DND-41 (cell line): ENCODE measurements around the gene GAS2L2.

Source experiments
- ATAC-seq: fragments of 200-7000 bp; cut with Tn5 transposase; 3 replicates; pipeline ENCODE4 v1.9.1; 2021; ENCODE audit warnings: low read depth; ENCODE audit not compliant: insufficient read depth
- DNase-seq: peaks from one replicate; pipeline ENCODE4 v3.0.0-alpha.2; 2020
- H2AFZ ChIP-seq: 2 replicates; pipeline ENCODE4 v1.6.0; 2012; ENCODE audit warnings: low read depth, low read length
- H3K27ac ChIP-seq: 2 replicates; pipeline ENCODE4 v1.5.1; 2012; ENCODE audit warnings: low read length, inconsistent platforms
- H3K27me3 ChIP-seq: fragments of 200-600 bp; sonication (generic); 2 replicates; pipeline ENCODE4 v1.6.0; 2012; ENCODE audit warnings: low read length, mild to moderate bottlenecking, inconsistent platforms; ENCODE audit not compliant: insufficient read depth, poor library complexity
- H3K36me3 ChIP-seq: 2 replicates; pipeline ENCODE4 v1.5.1; 2012; ENCODE audit warnings: low read length, inconsistent platforms; ENCODE audit not compliant: insufficient read depth
- H3K4me1 ChIP-seq: 2 replicates; pipeline ENCODE4 v1.5.1; 2012; ENCODE audit warnings: mild to moderate bottlenecking, low read length; ENCODE audit not compliant: insufficient read depth
- H3K4me2 ChIP-seq: 2 replicates; pipeline ENCODE4 v1.6.0; 2012; ENCODE audit warnings: mild to moderate bottlenecking, moderate library complexity, low read length, inconsistent platforms; ENCODE audit not compliant: insufficient read depth
- H3K4me3 ChIP-seq, 2 experiments: fragments of 200-600 bp in 1 of 2; shearing (Covaris generic) in 1 of 2; 2 replicates each; pipeline ENCODE4 v1.5.1; 2012 to 2016; ENCODE audit warnings: inconsistent platforms in 2 of 2, low read length in 2 of 2, mild to moderate bottlenecking in 2 of 2, low read depth in 1 of 2, moderate library complexity in 1 of 2
- H3K79me2 ChIP-seq: 2 replicates; pipeline ENCODE4 v1.6.0; 2012; ENCODE audit warnings: low read length, inconsistent platforms; ENCODE audit not compliant: insufficient read depth
- H3K9ac ChIP-seq: 2 replicates; pipeline ENCODE4 v1.6.0; 2012; ENCODE audit warnings: low read depth, mild to moderate bottlenecking, inconsistent platforms, low read length, moderate library complexity
- H3K9me3 ChIP-seq: 2 replicates; pipeline ENCODE4 v1.5.1; 2012; ENCODE audit warnings: low read length, moderate library complexity, mild to moderate bottlenecking, inconsistent platforms; ENCODE audit not compliant: insufficient read depth, severe bottlenecking
- H4K20me1 ChIP-seq: 2 replicates; pipeline ENCODE4 v1.6.0; 2012; ENCODE audit warnings: low read length; ENCODE audit not compliant: insufficient read depth
- EZH2 ChIP-seq: IDR thresholded peaks from 3 replicates; pipeline ENCODE4 v1.6.1; 2012; ENCODE audit warnings: borderline replicate concordance, low read depth, mild to moderate bottlenecking, moderate library complexity, low read length, inconsistent platforms; ENCODE audit not compliant: severe bottlenecking
- TF ChIP-seq, protein P1 (sequence below): IDR thresholded peaks from 2 replicates; pipeline ENCODE4 v1.5.1; 2012; ENCODE audit warnings: borderline replicate concordance, low read length, moderate library complexity, mild to moderate bottlenecking; ENCODE audit not compliant: poor library complexity, severe bottlenecking; ENCODE audit errors: extremely low read depth

GAS2L2 gene

DNA sequence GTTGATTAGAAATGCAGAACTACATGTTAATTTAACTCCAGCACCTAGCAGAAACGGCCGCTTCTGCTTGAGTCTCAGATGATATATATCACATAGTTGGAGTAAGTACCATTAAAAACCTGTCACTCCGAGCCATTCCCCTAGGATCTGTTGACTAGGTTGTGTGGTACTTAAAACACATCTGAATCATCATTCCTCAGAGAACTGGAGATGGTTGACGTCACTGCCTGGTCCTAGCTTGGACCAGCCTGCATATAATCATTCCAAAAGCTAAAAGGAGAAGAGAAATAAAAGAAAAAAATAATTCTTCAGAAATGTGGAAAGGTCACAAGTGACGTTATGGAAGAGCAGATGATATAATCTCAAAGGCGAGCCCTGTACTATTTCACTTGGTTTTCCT, 52.9 kb downstream of the GAS2L2 start:
- Histone ChIP-seq H3K4me2 (no peak overlapping the region), H3K9me3 (no peaks in the 10 kb centered on the region), H3K27me3 (no peaks in the 10 kb centered on the region), H3K27ac (no peak overlapping the region), H3K79me2 (no peaks in the 10 kb centered on the region), H2AFZ (no peak overlapping the region), H3K4me3 (no peak overlapping the region), H4K20me1 (no peaks in the 10 kb centered on the region; the same call in 1 of the 2 replicates), H3K36me3 (peaks cover 31% of the 10 kb centered on the region; the same call in 1 of the 2 replicates), H3K9ac (no peak overlapping the region), H3K4me1 (no peaks in the 10 kb centered on the region)
- ATAC-seq (no peak), DNase-seq (no peak)
- no peak for TF ChIP-seq EZH2
- TF ChIP-seq, protein P1, sequence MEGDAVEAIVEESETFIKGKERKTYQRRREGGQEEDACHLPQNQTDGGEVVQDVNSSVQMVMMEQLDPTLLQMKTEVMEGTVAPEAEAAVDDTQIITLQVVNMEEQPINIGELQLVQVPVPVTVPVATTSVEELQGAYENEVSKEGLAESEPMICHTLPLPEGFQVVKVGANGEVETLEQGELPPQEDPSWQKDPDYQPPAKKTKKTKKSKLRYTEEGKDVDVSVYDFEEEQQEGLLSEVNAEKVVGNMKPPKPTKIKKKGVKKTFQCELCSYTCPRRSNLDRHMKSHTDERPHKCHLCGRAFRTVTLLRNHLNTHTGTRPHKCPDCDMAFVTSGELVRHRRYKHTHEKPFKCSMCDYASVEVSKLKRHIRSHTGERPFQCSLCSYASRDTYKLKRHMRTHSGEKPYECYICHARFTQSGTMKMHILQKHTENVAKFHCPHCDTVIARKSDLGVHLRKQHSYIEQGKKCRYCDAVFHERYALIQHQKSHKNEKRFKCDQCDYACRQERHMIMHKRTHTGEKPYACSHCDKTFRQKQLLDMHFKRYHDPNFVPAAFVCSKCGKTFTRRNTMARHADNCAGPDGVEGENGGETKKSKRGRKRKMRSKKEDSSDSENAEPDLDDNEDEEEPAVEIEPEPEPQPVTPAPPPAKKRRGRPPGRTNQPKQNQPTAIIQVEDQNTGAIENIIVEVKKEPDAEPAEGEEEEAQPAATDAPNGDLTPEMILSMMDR: no peak

DNA sequence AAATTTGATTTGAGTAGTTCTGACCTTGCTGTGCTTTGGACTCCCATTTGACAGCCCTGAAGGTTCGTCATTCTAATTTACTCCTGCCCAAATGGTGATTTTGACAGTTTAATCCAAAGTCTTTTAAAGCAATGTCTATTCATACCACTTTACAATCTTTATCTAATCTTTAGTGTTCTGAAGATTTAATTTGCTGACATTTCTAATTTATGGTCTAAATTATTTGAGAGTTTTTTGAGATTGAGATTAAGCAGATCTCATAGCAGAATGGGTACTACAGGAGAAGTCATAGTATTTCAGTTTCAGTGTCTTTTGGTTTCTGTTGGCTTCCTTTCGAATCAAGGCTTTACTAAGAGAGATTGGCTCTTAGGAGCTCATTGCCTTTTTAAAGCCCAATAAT, 54.2 kb downstream of the GAS2L2 start:
- H3K4me2 ChIP-seq: no peak overlapping the region
- H3K9me3 ChIP-seq: no peaks in the 10 kb centered on the region
- no peaks in the 10 kb centered on the region for H3K79me2 ChIP-seq
- H3K36me3 ChIP-seq: peaks cover 44% of the 10 kb centered on the region
- no peaks in the 10 kb centered on the region for H3K4me1 ChIP-seq
- no peak overlapping the region for H3K9ac ChIP-seq
- no peak overlapping the region for H2AFZ ChIP-seq
- H3K27ac ChIP-seq: no peak overlapping the region
- TF ChIP-seq, protein P1: no peak
- TF ChIP-seq EZH2: no peak
- no peak for DNase-seq
- no peak for ATAC-seq
- no peaks in the 10 kb centered on the region for H3K27me3 ChIP-seq
- H4K20me1 ChIP-seq: no peaks in the 10 kb centered on the region
- no peak overlapping the region for H3K4me3 ChIP-seq

DNA sequence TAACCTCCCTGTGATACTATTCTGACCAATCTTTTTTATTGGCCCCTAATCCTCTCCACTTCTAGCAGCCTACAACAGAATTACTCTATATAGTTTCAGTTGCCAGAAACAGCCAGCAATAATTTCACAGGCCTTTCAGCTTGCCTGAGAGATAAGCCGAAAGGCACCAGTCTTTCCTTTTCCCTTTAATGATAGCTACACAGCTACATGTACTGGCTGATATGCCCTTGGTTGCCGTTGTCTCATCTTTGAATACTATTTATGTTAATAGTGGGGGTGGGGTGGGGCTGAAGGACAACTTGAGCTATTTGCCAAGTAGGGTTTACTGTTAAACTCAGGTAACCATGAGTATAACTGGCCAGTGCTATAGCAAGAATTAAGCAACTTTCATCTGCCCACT, 57.4 kb downstream of the GAS2L2 start:
- Histone ChIP-seq H3K4me1 (no peaks in the 10 kb centered on the region), H3K27ac (no peak overlapping the region), H3K9ac (no peak overlapping the region), H3K27me3 (no peaks in the 10 kb centered on the region), H4K20me1 (no peaks in the 10 kb centered on the region), H3K79me2 (no peaks in the 10 kb centered on the region), H3K4me2 (no peak overlapping the region), H3K36me3 (peaks cover 55% of the 10 kb centered on the region), H3K9me3 (no peaks in the 10 kb centered on the region), H3K4me3 (no peak overlapping the region), H2AFZ (no peak overlapping the region)
- TF ChIP-seq EZH2: no peak
- TF ChIP-seq, protein P1: no peak
- no peak for DNase-seq
- no peak for ATAC-seq

DNA sequence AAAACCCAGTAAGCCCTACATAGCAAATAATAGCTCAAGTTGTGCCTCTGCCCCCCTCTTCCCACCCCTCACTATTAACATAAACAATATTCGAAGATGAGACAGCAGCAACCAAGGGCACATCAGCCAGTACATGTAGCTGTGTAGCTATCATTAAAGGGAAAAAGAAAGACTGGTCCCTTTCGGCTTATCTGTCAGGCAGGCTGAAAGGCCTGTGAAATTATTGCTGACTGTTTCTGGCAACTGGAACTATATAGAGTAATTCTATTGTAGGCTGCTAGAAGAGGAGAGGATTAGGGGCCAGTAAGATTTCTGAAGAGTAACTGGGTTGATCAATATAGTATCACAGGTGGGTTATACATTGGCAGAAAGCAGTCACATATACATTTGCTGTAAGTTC, 58.1 kb downstream of the GAS2L2 start:
- peaks cover 59% of the 10 kb centered on the region for H3K36me3 ChIP-seq
- no peaks in the 10 kb centered on the region for H3K9me3 ChIP-seq
- ATAC-seq: no peak
- no peak for DNase-seq
- H4K20me1 ChIP-seq: no peaks in the 10 kb centered on the region
- H3K27ac ChIP-seq: no peak overlapping the region
- H3K27me3 ChIP-seq: no peaks in the 10 kb centered on the region
- no peak overlapping the region for H2AFZ ChIP-seq
- H3K4me3 ChIP-seq: no peak overlapping the region
- no peaks in the 10 kb centered on the region for H3K4me1 ChIP-seq
- TF ChIP-seq, protein P1: no peak
- TF ChIP-seq EZH2: no peak
- H3K79me2 ChIP-seq: no peaks in the 10 kb centered on the region
- no peak overlapping the region for H3K4me2 ChIP-seq
- no peak overlapping the region for H3K9ac ChIP-seq
